Ishikawa (cell line): ENCODE results near the gene KLHL25.

Experiments used
- CEBPB ChIP-seq: IDR thresholded peaks from 2 replicates; pipeline ENCODE4 v1.6.1; 2012
- CREB1 ChIP-seq: IDR thresholded peaks from 2 replicates; pipeline ENCODE4 v1.6.1; 2012; ENCODE audit warnings: low read depth
- EGR1 ChIP-seq: IDR thresholded peaks from 2 replicates; pipeline ENCODE4 v1.6.1; 2012
- EP300 ChIP-seq: IDR thresholded peaks from 2 replicates; pipeline ENCODE4 v1.6.1; 2012; ENCODE audit warnings: borderline replicate concordance
- FOXM1 ChIP-seq: IDR thresholded peaks from 2 replicates; pipeline ENCODE4 v1.6.1; 2012; ENCODE audit warnings: low read depth, borderline replicate concordance
- MAX ChIP-seq: IDR thresholded peaks from 2 replicates; pipeline ENCODE4 v1.6.1; 2012
- NFIC ChIP-seq: IDR thresholded peaks from 2 replicates; pipeline ENCODE4 v1.6.1; 2012
- RAD21 ChIP-seq: IDR thresholded peaks from 2 replicates; pipeline ENCODE4 v1.6.1; 2012; ENCODE audit warnings: low read depth
- REST ChIP-seq: IDR thresholded peaks from 2 replicates; pipeline ENCODE4 v1.6.1; 2012; ENCODE audit warnings: low read depth, mild to moderate bottlenecking
- TAF1 ChIP-seq: IDR thresholded peaks from 2 replicates; pipeline ENCODE4 v1.6.1; 2012; ENCODE audit warnings: low read depth, mild to moderate bottlenecking
- TCF12 ChIP-seq: IDR thresholded peaks from 2 replicates; pipeline ENCODE4 v1.6.1; 2012; ENCODE audit warnings: low read depth
- TEAD4 ChIP-seq: IDR thresholded peaks from 2 replicates; pipeline ENCODE4 v1.6.1; 2012
- USF1 ChIP-seq: IDR thresholded peaks from 2 replicates; pipeline ENCODE4 v1.6.1; 2012
- YY1 ChIP-seq: IDR thresholded peaks from 2 replicates; pipeline ENCODE4 v1.6.1; 2012; ENCODE audit warnings: low read depth
- ZBTB7A ChIP-seq: IDR thresholded peaks from 2 replicates; pipeline ENCODE4 v1.6.1; 2012; ENCODE audit warnings: low read depth

Gene KLHL25

GRCh38 chr15:85794598-85795336, at the start of gene KLHL25:
Gene KLHL25, minus strand, starts transcription at chr15:85794925. Its CDS starts 25,115 bp downstream, at chr15:85769810.
- TF ChIP-seq RAD21 (no peak), EGR1 (no peak), CEBPB (no peak), CREB1 (no peak), NFIC (no peak; the same call in 1 of the 2 replicates), YY1 (no peak), FOXM1 (no peak), MAX (peak; percentile 63; the same call in 1 of the 2 replicates), TAF1 (peak; percentile 86; the same call in 1 of the 2 replicates), EP300 (no peak), TCF12 (no peak), REST (no peak), ZBTB7A (no peak)

GRCh38 chr15:85840802-85841152, 46.1 kb upstream of the KLHL25 start:
- TF ChIP-seq EGR1 (no peak), TCF12 (no peak), USF1 (0 out of 2 replicates have a peak, but pooled peaks have one; percentile 19), TAF1 (no peak), MAX (no peak)

GRCh38 chr15:85840079-85840801, 45.5 kb upstream of the KLHL25 start:
- no peak; the same call in 1 of the 2 replicates for TF ChIP-seq USF1
- 0 out of 2 replicates have a peak, but pooled peaks have one; percentile 19 for TF ChIP-seq NFIC
- TF ChIP-seq YY1 = no peak
- peak; percentile 83 for TF ChIP-seq MAX
- no peak for TF ChIP-seq CREB1
- peak; percentile 74; the same call in 1 of the 2 replicates for TF ChIP-seq RAD21
- TF ChIP-seq TEAD4 = 0 out of 2 replicates have a peak, but pooled peaks have one; percentile 15
- peak; percentile 37; the same call in 1 of the 2 replicates for TF ChIP-seq TCF12
- peak; percentile 92 for TF ChIP-seq CEBPB

- TF ChIP-seq YY1 (no peak), FOXM1 (no peak), MAX (no peak), RAD21 (no peak), EP300 (no peak), TEAD4 (no peak), EGR1 (no peak), REST (no peak), TAF1 (no peak), NFIC (no peak), CEBPB (no peak), CREB1 (no peak)
These were observed 44.9 kb upstream of the KLHL25 start for GRCh38 chr15:85839643-85840042.

- TF ChIP-seq EGR1 = no peak
- TF ChIP-seq REST = no peak
- no peak for TF ChIP-seq CREB1
- no peak for TF ChIP-seq EP300
- TF ChIP-seq ZBTB7A = no peak
- TF ChIP-seq USF1 = no peak
- TF ChIP-seq TAF1 = no peak
- TF ChIP-seq CEBPB = no peak
- no peak for TF ChIP-seq TCF12
- TF ChIP-seq MAX = no peak
- TF ChIP-seq RAD21 = no peak
- TF ChIP-seq FOXM1 = no peak
- no peak for TF ChIP-seq YY1
- TF ChIP-seq TEAD4 = no peak
- no peak for TF ChIP-seq NFIC
These were observed 43.9 kb upstream of the KLHL25 start for GRCh38 chr15:85838655-85839054.
